ENCODE measurements around the gene ZNF787.
"Not testable (repeated sequence)": the region's sequence is repeated elsewhere in the genome, so short reads cannot be mapped to it uniquely, and the experiment has no call there.

Gene ZNF787

DNA sequence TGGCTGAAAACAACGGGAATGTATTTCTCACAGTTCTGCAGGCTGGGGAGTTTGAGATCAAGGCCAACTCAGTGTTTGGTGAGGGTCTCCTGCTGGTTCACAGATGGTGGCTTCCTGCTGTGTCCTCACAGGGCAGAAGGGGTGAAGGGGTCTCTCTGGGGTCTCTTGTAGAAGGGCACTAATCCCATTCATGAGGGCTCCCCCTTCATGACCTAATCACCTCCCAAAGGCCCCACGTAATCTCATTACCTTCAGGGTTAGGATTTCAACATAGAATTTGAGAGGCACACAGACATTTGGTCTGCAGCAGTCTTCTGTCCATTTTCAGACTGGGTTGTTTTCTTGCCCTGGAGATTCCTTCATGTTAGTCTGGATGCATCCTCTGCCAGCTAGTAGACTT, 31.5 kb upstream of the ZNF787 start:
- no peak for DNase-seq (ENCODE audit: low read depth)
- TF ChIP-seq, protein P1, sequence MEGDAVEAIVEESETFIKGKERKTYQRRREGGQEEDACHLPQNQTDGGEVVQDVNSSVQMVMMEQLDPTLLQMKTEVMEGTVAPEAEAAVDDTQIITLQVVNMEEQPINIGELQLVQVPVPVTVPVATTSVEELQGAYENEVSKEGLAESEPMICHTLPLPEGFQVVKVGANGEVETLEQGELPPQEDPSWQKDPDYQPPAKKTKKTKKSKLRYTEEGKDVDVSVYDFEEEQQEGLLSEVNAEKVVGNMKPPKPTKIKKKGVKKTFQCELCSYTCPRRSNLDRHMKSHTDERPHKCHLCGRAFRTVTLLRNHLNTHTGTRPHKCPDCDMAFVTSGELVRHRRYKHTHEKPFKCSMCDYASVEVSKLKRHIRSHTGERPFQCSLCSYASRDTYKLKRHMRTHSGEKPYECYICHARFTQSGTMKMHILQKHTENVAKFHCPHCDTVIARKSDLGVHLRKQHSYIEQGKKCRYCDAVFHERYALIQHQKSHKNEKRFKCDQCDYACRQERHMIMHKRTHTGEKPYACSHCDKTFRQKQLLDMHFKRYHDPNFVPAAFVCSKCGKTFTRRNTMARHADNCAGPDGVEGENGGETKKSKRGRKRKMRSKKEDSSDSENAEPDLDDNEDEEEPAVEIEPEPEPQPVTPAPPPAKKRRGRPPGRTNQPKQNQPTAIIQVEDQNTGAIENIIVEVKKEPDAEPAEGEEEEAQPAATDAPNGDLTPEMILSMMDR (conservative IDR thresholded peaks at IDR 0.05; ENCODE audit: low read length) = no peak
- no peak overlapping the region for H3K4me3 ChIP-seq (ENCODE audit: low read length)

DNA sequence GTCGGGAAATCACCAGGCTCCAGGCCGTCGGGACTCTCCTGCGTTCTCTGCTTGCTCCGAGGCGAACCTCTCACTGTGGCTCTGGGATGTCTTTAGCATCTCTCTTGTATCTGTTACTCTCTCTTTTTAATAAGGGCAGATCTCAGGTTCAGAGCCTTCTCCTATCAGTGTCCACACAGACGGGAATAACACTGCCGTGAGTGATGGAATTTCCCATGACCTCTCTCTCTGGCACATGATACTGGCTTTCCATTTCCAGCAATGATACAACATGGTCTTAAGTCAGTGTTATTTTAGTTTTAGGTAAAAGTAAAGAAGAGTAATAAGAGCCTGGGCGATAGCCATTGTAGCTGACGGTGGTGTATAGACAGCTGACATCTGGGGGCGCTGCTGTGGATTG, 29.3 kb upstream of the ZNF787 start:
- no peak overlapping the region for H3K4me3 ChIP-seq (ENCODE audit: low read length)
- DNase-seq (ENCODE audit: low read depth) = no peak
- TF ChIP-seq, protein P1 (conservative IDR thresholded peaks at IDR 0.05; ENCODE audit: low read length) = no peak

DNA sequence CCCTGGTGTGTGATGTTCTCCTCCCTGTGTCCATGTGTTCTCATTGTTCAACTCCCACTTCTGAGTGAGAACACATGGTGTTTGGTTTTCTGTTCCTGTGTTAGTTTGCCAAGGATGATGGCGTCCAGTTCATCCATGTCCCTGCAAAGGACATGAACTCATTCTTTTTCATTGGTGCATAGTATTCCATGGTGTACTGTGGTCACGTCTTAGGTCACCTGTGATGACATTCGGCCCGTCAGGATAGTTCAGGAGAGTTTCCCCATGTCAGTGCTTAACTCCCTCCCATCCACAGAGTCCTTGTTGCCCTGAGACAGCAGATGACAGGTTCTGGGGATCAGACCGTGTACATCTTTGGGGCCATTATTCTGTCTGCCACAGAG, 28.6 kb upstream of the ZNF787 start:
- TF ChIP-seq, protein P1 (conservative IDR thresholded peaks at IDR 0.05; ENCODE audit: low read length) = no peak
- DNase-seq (ENCODE audit: low read depth) = no peak
- no peak overlapping the region for H3K4me3 ChIP-seq (ENCODE audit: low read length)

- DNase-seq (ENCODE audit: low read depth) = not testable (repeated sequence)
Observed at GRCh38 chr19:56148955-56149655, 28.0 kb upstream of the ZNF787 start.

GRCh38 chr19:56148096-56148495, 27.0 kb upstream of the ZNF787 start:
- H3K4me3 ChIP-seq (ENCODE audit: low read length) = no peak overlapping the region
- DNase-seq (ENCODE audit: low read depth) = no peak
- TF ChIP-seq, protein P1 (conservative IDR thresholded peaks at IDR 0.05; ENCODE audit: low read length) = no peak

More at GRCh38 chr19:56148955-56149655, 28.0 kb upstream of the ZNF787 start:
- H3K4me3 ChIP-seq (ENCODE audit: low read length) = not testable (repeated sequence)

DNA sequence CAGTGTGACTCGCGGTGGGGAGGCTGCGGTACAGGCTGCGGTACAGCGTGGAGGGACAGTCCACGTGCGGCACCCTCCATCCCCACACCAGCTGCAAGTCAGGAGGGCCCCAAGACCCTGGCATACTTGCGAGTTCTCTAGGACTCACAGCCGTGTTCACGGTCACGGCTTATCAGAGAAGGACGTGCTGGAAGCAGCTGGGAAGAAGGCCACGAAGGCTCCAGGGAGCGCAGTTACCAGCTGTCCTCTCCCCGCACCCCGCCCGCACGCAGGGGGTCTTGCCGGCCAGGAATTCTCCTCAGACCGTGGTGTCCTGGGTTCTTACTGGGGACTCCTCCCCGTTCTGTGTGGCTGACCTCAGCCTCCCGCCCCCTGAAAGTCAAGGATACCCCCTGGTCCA, 26.2 kb upstream of the ZNF787 start:
- no peak overlapping the region for H3K4me3 ChIP-seq (ENCODE audit: low read length)
- DNase-seq (ENCODE audit: low read depth) = no peak

GRCh38 chr19:56146904-56147303, 25.8 kb upstream of the ZNF787 start:
- TF ChIP-seq, protein P1 (conservative IDR thresholded peaks at IDR 0.05; ENCODE audit: low read length) = no peak
- no peak overlapping the region for H3K4me3 ChIP-seq (ENCODE audit: low read length)
- DNase-seq (ENCODE audit: low read depth) = no peak

More for the DNA sequence above, 26.2 kb upstream of the ZNF787 start:
- TF ChIP-seq, protein P1 (conservative IDR thresholded peaks at IDR 0.05; ENCODE audit: low read length) = no peak

All from AG10803 (cell line).